ENCODE results near the gene POMGNT2. TPM values are rescaled to one million over a fixed set of nuclear protein-coding genes. Genes with fewer than 3 reads are reported as not detected.

The POMGNT2 gene
- total and polyA plus RNA-seq, 2 donors (not counting 1 experiment from before 2014, with no cell fraction given): 2.8 to 3.1 TPM

DNA sequence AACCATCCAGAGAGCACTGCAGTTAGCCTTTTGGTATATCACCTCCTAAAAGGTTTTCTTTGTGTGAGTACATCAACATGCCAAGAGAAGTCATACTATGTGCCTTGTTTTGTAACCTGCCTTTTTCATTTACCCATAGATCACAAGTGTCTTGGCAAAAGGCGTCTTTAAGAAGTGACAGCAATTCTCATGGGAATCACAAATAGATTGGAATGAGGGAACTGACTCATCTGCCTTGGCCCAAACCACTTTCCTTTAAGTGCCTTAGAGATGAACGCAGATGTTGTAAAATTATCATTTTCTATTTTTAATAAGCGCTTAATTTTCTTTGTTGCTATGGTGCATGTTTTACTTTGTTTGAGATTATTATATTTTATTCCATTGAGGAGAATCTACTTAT lies 20.7 kb upstream of the POMGNT2 start:
- peaks cover 0 to 3% (median 0%) of the 10 kb centered on the region in 4 experiments for H3K27me3 ChIP-seq (replicated peaks in 1 of 4; ENCODE audit: control extremely low read depth in 1 of 4, control insufficient read depth in 3 of 4, insufficient read depth in 4 of 4, low read length in 3 of 4)
- no CpG with 5 or more reads among the region's 3 CpGs for WGBS (ENCODE audit: insufficient coverage)
- no peaks in the 10 kb centered on the region for H3K36me3 ChIP-seq (replicated peaks in 1 of 2; ENCODE audit: control extremely low read depth in 1 of 2, control insufficient read depth in 1 of 2, extremely low read depth in 1 of 2, insufficient read depth in 2 of 2, low read length in 1 of 2)
- H4K20me1 ChIP-seq (ENCODE audit: control insufficient read depth, insufficient read depth, low read length, poor library complexity, severe bottlenecking): no peaks in the 10 kb centered on the region
- Mint-ChIP-seq H3K4me3 (no peak overlapping the region), H3K27ac (no peak overlapping the region), H3K4me1 (no peaks in the 10 kb centered on the region), H3K27me3 (peaks cover 18% of the 10 kb centered on the region), H3K9me3 (ENCODE audit: insufficient read depth) (peaks cover 4% of the 10 kb centered on the region)
- H3K4me3 ChIP-seq (ENCODE audit: control extremely low read depth in 1 of 5, extremely low read depth in 1 of 5, insufficient read depth in 1 of 5, low read depth in 2 of 5, low read length in 4 of 5): no peak overlapping the region
- TF ChIP-seq EZH2 (IDR thresholded peaks at IDR 0.05; ENCODE audit: borderline replicate concordance, insufficient read depth, low read depth, low read length, poor library complexity, severe bottlenecking): no peak
- TF ChIP-seq, protein P1, sequence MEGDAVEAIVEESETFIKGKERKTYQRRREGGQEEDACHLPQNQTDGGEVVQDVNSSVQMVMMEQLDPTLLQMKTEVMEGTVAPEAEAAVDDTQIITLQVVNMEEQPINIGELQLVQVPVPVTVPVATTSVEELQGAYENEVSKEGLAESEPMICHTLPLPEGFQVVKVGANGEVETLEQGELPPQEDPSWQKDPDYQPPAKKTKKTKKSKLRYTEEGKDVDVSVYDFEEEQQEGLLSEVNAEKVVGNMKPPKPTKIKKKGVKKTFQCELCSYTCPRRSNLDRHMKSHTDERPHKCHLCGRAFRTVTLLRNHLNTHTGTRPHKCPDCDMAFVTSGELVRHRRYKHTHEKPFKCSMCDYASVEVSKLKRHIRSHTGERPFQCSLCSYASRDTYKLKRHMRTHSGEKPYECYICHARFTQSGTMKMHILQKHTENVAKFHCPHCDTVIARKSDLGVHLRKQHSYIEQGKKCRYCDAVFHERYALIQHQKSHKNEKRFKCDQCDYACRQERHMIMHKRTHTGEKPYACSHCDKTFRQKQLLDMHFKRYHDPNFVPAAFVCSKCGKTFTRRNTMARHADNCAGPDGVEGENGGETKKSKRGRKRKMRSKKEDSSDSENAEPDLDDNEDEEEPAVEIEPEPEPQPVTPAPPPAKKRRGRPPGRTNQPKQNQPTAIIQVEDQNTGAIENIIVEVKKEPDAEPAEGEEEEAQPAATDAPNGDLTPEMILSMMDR (IDR thresholded peaks at IDR 0.05): no peak
- ChIA-PET POLR2A (no interaction called here), CTCF (no interaction called here)
- no peak for DNase-seq
- intact Hi-C loops (cut with micrococcal nuclease): no loop called here
- H3K27ac ChIP-seq (ENCODE audit: low read length in 2 of 2): no peak overlapping the region
- no peak overlapping the region for H3K9ac ChIP-seq (ENCODE audit: low read length)
- ATAC-seq (ENCODE audit: low read depth): no peak
- H3K4me1 ChIP-seq (ENCODE audit: control insufficient read depth in 2 of 2, insufficient read depth in 2 of 2, low read length in 2 of 2): no peaks in the 10 kb centered on the region
- H2AFZ ChIP-seq (ENCODE audit: insufficient read depth, low read depth, low read length, poor library complexity, severe bottlenecking): no peak overlapping the region
- no peak overlapping the region for H3K4me2 ChIP-seq (replicated peaks; ENCODE audit: low read depth, low read length, poor library complexity, severe bottlenecking)
- H3K79me2 ChIP-seq (ENCODE audit: control insufficient read depth, insufficient read depth, low read length): no peaks in the 10 kb centered on the region
- H3K9me3 ChIP-seq (ENCODE audit: control extremely low read depth in 1 of 3, control insufficient read depth in 2 of 3, insufficient read depth in 1 of 3, low read length in 2 of 3): peaks cover 0 to 7% (median 5%) of the 10 kb centered on the region in 3 donors

DNA sequence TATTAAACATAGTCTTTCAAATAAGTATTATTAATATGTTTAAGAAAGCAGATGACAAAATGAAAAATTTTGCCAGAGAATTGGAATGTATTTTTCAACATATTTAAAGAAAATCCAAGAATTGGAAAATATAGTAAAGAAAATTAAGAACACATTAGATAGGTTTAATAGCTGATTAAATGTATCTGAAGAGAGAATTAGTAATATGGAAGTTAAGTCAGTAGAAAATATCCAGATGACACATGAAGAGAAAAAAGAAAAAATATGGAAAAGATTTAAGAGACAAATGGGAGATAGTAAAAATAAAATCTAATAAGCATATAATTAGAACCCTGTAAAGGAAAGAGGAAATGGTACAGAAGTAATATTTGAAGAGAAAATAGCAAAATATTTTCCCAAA lies 18.0 kb upstream of the POMGNT2 start:
- Histone ChIP-seq H3K27me3 (replicated peaks in 1 of 4; ENCODE audit: control extremely low read depth in 1 of 4, control insufficient read depth in 3 of 4, insufficient read depth in 4 of 4, low read length in 3 of 4) (no peaks in the 10 kb centered on the region), H3K4me1 (ENCODE audit: control insufficient read depth in 2 of 2, insufficient read depth in 2 of 2, low read length in 2 of 2) (no peaks in the 10 kb centered on the region), H3K9me3 (ENCODE audit: control extremely low read depth in 1 of 3, control insufficient read depth in 2 of 3, insufficient read depth in 1 of 3, low read length in 2 of 3) (peaks cover 0 to 7% (median 5%) of the 10 kb centered on the region in 3 donors), H3K79me2 (ENCODE audit: control insufficient read depth, insufficient read depth, low read length) (no peaks in the 10 kb centered on the region), H3K36me3 (replicated peaks in 1 of 2; ENCODE audit: control extremely low read depth in 1 of 2, control insufficient read depth in 1 of 2, extremely low read depth in 1 of 2, insufficient read depth in 2 of 2, low read length in 1 of 2) (no peaks in the 10 kb centered on the region), H3K4me3 (ENCODE audit: control extremely low read depth in 1 of 5, extremely low read depth in 1 of 5, insufficient read depth in 1 of 5, low read depth in 2 of 5, low read length in 4 of 5) (no peak overlapping the region), H2AFZ (ENCODE audit: insufficient read depth, low read depth, low read length, poor library complexity, severe bottlenecking) (no peak overlapping the region), H4K20me1 (ENCODE audit: control insufficient read depth, insufficient read depth, low read length, poor library complexity, severe bottlenecking) (no peaks in the 10 kb centered on the region), H3K27ac (ENCODE audit: low read length in 2 of 2) (no peak overlapping the region), H3K4me2 (replicated peaks; ENCODE audit: low read depth, low read length, poor library complexity, severe bottlenecking) (no peak overlapping the region), H3K9ac (ENCODE audit: low read length) (no peak overlapping the region)
- H3K27me3 Mint-ChIP-seq: peaks cover 36% of the 10 kb centered on the region
- H3K4me3 Mint-ChIP-seq: no peak overlapping the region
- H3K4me1 Mint-ChIP-seq: no peaks in the 10 kb centered on the region
- ChIA-PET CTCF (no interaction called here), POLR2A (no interaction called here)
- ATAC-seq (ENCODE audit: low read depth) (no peak), DNase-seq (no peak)
- H3K9me3 Mint-ChIP-seq (ENCODE audit: insufficient read depth): peaks cover 4% of the 10 kb centered on the region
- TF ChIP-seq, protein P1 (IDR thresholded peaks at IDR 0.05): no peak
- no peak for TF ChIP-seq EZH2 (IDR thresholded peaks at IDR 0.05; ENCODE audit: borderline replicate concordance, insufficient read depth, low read depth, low read length, poor library complexity, severe bottlenecking)
- H3K27ac Mint-ChIP-seq: no peak overlapping the region
- intact Hi-C loops (cut with micrococcal nuclease): no loop called here
